ENCODE data around the gene CAP2.

Gene CAP2

DNA sequence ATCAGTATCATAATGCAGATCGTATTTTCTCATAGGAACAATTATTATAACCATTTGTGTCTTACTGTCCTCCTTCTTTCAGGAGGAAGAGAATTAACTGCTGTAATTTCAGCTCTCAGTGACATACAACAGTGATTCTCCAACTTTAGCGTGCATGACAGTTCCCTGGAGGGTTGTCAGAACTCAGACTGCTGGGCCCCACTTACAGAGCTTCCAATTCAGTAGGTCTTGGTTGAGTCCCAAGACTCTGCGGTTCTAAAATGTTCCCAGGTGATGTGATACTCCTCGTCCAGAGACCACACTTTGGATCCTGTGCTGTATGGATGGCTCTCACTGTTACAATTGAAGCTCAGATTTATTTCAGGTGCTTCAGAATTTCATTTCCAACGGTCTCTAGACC, 72.8 kb downstream of the CAP2 start:
- H3K27me3 ChIP-seq (ENCODE audit: control insufficient read depth, low read length) = no peaks in the 10 kb centered on the region
- TF ChIP-seq, protein P1, sequence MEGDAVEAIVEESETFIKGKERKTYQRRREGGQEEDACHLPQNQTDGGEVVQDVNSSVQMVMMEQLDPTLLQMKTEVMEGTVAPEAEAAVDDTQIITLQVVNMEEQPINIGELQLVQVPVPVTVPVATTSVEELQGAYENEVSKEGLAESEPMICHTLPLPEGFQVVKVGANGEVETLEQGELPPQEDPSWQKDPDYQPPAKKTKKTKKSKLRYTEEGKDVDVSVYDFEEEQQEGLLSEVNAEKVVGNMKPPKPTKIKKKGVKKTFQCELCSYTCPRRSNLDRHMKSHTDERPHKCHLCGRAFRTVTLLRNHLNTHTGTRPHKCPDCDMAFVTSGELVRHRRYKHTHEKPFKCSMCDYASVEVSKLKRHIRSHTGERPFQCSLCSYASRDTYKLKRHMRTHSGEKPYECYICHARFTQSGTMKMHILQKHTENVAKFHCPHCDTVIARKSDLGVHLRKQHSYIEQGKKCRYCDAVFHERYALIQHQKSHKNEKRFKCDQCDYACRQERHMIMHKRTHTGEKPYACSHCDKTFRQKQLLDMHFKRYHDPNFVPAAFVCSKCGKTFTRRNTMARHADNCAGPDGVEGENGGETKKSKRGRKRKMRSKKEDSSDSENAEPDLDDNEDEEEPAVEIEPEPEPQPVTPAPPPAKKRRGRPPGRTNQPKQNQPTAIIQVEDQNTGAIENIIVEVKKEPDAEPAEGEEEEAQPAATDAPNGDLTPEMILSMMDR (IDR thresholded peaks at IDR 0.05; ENCODE audit: low read depth, low read length, poor library complexity, severe bottlenecking) = no peak
- TF ChIP-seq EZH2phosphoT487 (IDR thresholded peaks at IDR 0.05; ENCODE audit: borderline replicate concordance, low read length) = no peak

DNA sequence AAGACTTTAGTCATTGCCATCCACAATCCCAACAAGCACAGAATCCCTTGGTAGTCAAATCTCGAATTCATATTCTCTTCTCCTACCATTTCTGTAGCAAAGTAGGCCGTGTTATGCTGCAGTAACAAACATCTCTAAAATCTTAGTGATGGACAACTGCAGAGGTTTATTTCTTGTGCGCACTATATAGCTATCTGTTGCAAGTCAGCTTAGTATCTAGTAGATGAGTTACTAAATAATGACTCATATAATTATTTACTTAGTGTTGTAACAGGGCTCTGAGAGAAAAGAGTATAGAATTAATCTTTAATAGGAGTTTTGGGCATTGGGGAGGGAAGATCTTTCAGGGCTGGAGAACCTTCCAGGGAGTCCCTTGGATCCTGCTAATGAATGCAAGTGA, 73.3 kb downstream of the CAP2 start:
- Histone ChIP-seq H4K20me1 (ENCODE audit: control insufficient read depth, insufficient read depth, low read depth, low read length) (no peaks in the 10 kb centered on the region), H3K36me3 (ENCODE audit: control insufficient read depth, low read length) (no peaks in the 10 kb centered on the region), H3K79me2 (ENCODE audit: control insufficient read depth, low read length) (no peaks in the 10 kb centered on the region), H3K9me3 (ENCODE audit: control insufficient read depth, insufficient read depth, low read length) (no peaks in the 10 kb centered on the region), H3K4me1 (ENCODE audit: control insufficient read depth, low read length) (no peaks in the 10 kb centered on the region), H3K9me2 (replicated peaks; ENCODE audit: control insufficient read depth, low read length) (no peaks in the 10 kb centered on the region), H3K27me3 (ENCODE audit: control insufficient read depth, low read length) (no peaks in the 10 kb centered on the region), H3K27ac (ENCODE audit: low read depth, low read length) (no peak overlapping the region), H3K4me3 (ENCODE audit: low read length) (no peak overlapping the region), H3F3A (ENCODE audit: control insufficient read depth, insufficient read depth) (no peaks in the 10 kb centered on the region), H3K4me2 (ENCODE audit: low read length) (no peak overlapping the region)
- TF ChIP-seq, protein P1 (IDR thresholded peaks at IDR 0.05; ENCODE audit: low read depth, low read length, poor library complexity, severe bottlenecking) = no peak
- TF ChIP-seq EZH2phosphoT487 (IDR thresholded peaks at IDR 0.05; ENCODE audit: borderline replicate concordance, low read length) = no peak

More for the DNA sequence above, 72.8 kb downstream of the CAP2 start:
- Histone ChIP-seq H3K4me2 (ENCODE audit: low read length) (no peak overlapping the region), H3K9me2 (replicated peaks; ENCODE audit: control insufficient read depth, low read length) (no peaks in the 10 kb centered on the region), H3K36me3 (ENCODE audit: control insufficient read depth, low read length) (no peaks in the 10 kb centered on the region), H3F3A (ENCODE audit: control insufficient read depth, insufficient read depth) (no peaks in the 10 kb centered on the region), H3K9me3 (ENCODE audit: control insufficient read depth, insufficient read depth, low read length) (no peaks in the 10 kb centered on the region), H3K4me1 (ENCODE audit: control insufficient read depth, low read length) (no peaks in the 10 kb centered on the region), H4K20me1 (ENCODE audit: control insufficient read depth, insufficient read depth, low read depth, low read length) (no peaks in the 10 kb centered on the region), H3K4me3 (ENCODE audit: low read length) (no peak overlapping the region), H3K79me2 (ENCODE audit: control insufficient read depth, low read length) (no peaks in the 10 kb centered on the region), H3K27ac (ENCODE audit: low read depth, low read length) (no peak overlapping the region)

DNA sequence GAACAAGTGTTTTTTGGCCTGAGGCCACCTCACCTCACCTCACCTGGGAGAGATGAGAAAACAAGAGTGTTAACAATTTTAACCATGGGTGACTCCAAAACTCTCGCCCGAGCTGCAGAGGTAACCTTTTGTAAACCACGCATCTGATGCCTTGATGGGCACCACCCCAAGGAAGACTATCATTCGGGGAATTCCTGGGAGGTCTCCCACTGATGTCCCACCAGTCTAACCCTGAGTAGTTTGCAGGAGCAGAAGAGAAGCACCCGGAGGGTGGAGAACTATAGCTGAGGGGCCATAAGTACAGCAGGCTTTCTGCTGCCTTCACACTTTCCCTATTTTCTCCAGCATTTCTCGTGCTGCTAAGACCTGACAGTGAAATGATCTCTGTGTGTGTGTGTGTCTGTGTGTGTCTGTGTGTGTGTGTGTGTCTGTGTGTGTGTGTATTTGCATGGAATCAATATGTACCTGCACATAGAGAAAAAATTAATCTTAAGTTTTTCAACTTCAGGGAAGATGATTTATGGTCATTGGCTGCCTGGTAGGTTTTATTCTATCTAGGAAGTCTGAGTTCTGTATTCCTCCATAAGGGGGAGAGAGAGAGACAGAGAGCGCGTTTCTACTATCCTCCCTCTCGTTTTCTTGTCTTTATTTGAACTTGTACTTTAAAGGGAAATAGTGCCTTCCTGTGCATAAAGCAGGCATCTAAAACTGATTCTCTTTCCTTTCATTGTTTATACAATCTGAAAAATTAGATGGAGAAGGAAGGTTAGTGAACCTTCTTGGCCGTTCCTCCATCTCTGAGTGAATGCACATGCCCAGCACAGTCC, 75.8 kb downstream of the CAP2 start:
- Histone ChIP-seq H3K79me2 (ENCODE audit: control insufficient read depth, low read length) (no peaks in the 10 kb centered on the region), H3F3A (ENCODE audit: control insufficient read depth, insufficient read depth) (no peaks in the 10 kb centered on the region), H3K9me3 (ENCODE audit: control insufficient read depth, insufficient read depth, low read length) (no peaks in the 10 kb centered on the region), H3K36me3 (ENCODE audit: control insufficient read depth, low read length) (no peaks in the 10 kb centered on the region), H3K4me2 (ENCODE audit: low read length) (no peak overlapping the region), H3K4me3 (ENCODE audit: low read length) (no peak overlapping the region), H3K9me2 (replicated peaks; ENCODE audit: control insufficient read depth, low read length) (no peaks in the 10 kb centered on the region), H3K27ac (ENCODE audit: low read depth, low read length) (no peak overlapping the region), H4K20me1 (ENCODE audit: control insufficient read depth, insufficient read depth, low read depth, low read length) (no peaks in the 10 kb centered on the region), H3K27me3 (ENCODE audit: control insufficient read depth, low read length) (peaks cover 8% of the 10 kb centered on the region), H3K4me1 (ENCODE audit: control insufficient read depth, low read length) (no peaks in the 10 kb centered on the region)
- no peak for TF ChIP-seq EZH2phosphoT487 (IDR thresholded peaks at IDR 0.05; ENCODE audit: borderline replicate concordance, low read length)
- TF ChIP-seq, protein P1 (IDR thresholded peaks at IDR 0.05; ENCODE audit: low read depth, low read length, poor library complexity, severe bottlenecking) = no peak

Measured in DOHH2 (cell line).